ENCODE data around the gene TREX2. TPM values are rescaled to one million over a fixed set of nuclear protein-coding genes. Genes with fewer than 3 reads are reported as not detected.

The TREX2 gene
- total and polyA plus RNA-seq, 9 donors, result 0.20 to 1.3 (median 0.60) TPM

DNA sequence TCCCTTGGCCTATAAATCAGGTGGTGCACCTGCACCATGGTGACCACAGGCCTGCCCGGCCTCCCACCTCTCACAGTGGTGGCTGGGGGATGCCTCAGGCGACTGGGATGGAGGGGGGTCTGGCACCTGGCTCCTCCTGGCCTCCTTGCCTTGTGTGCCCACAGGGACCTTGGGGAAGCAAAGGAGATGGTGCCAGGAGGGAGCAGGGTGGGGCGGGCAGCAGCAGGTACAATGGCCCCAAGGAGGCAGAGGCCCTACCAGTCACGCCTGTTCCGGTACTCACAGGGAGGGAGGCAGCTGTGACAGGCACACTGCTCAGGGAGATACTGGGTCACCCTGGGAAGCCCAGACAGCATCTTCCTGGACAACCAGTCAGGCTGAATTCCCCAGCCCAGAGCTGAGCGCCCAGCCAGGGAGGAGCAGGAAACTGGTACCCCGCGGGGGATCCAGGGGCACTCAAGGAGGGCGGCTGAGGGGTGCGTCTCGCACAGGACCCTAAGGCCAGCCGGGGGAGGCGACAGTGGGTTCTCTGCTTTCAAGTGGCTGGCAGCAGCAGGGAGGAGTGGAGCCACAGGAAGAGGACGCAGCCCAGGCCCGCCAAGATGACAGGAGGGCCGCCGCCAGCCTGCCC is 1.2 kb upstream of the TREX2 start:
- no peaks in the 10 kb centered on the region for H3K36me3 ChIP-seq (ENCODE audit: control insufficient read depth, insufficient read depth, low read length)
- DNase-seq, result no peak
- 83% methylated on average over 15 of the region's 17 CpGs for WGBS (ENCODE audit: insufficient coverage)
- peaks cover 4% of the 10 kb centered on the region for H3K4me1 ChIP-seq (ENCODE audit: control insufficient read depth, insufficient read depth, low read length)
- no peaks in the 10 kb centered on the region for H3K27me3 ChIP-seq (ENCODE audit: control insufficient read depth, insufficient read depth, low read length)
- no peak overlapping the region for H3K4me3 ChIP-seq (ENCODE audit: low read length)
- H3K9me3 ChIP-seq (replicated peaks; ENCODE audit: control insufficient read depth, low read depth, low read length), result no peaks in the 10 kb centered on the region
- H3K27ac ChIP-seq (ENCODE audit: low read length), result no peak overlapping the region

DNA sequence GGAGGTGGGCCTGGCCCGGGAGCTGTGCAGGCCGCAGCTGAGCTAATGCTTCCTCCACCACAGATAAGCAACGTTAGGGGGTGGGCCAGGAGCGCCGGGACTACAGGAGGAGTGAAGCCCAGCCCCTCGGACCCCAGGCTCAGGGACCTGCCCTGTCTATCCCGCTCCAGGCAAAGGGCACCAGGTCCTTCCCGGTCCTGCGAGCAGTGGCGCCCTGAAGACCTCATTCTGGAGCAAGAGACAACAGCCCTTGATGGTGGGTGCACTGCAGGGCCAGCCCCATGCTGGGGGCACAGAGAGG is 730 bp upstream of the TREX2 start:
- Histone ChIP-seq H3K27me3 (ENCODE audit: control insufficient read depth, insufficient read depth, low read length) (no peaks in the 10 kb centered on the region), H3K9me3 (replicated peaks; ENCODE audit: control insufficient read depth, low read depth, low read length) (no peaks in the 10 kb centered on the region), H3K4me3 (ENCODE audit: low read length) (no peak overlapping the region), H3K36me3 (ENCODE audit: control insufficient read depth, insufficient read depth, low read length) (no peaks in the 10 kb centered on the region), H3K27ac (ENCODE audit: low read length) (no peak overlapping the region), H3K4me1 (ENCODE audit: control insufficient read depth, insufficient read depth, low read length) (peaks cover 4% of the 10 kb centered on the region)
- WGBS (ENCODE audit: insufficient coverage), result 76% methylated on average over 7 of the region's 10 CpGs
- no peak for DNase-seq

DNA sequence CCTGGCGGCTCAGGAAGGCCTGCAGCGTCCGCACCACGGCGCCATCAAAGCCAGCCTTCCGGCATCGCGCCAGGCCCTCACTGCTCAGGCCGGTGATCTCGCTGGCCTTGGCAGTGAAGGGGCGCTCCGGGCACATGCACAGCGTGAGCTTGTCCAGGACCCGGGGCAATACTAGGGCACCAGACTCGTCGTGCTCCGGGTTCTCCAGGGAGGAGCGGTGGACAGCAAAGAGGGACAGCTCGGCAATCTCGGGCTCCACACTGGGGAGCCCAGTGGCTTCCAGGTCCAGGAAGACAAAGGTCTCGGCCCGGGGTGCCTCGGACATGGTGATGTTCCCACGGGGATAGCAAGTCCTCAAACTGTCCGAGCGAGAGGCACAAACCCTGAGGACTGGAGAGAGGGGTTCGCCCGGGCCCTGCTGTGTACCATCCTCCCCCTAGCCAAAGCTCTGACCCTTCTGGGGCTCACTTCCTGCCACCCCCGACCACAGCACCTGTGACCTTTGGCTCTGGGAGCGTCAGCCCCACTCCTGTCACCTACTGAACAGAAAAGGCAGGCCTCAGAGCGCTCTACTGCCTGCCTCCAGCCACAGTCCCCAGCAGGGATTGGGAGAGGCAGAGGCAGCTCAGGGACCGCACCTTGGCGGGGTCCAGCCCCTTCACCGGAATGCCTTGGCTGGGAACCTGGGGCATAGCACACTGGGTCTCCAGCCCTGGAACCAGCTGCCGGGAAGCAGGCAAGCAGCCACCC is 575 bp downstream of the TREX2 start:
- 86% methylated on average over 31 of the region's 35 CpGs for WGBS (ENCODE audit: insufficient coverage)
- Histone ChIP-seq H3K27me3 (ENCODE audit: control insufficient read depth, insufficient read depth, low read length) (peaks cover 2% of the 10 kb centered on the region), H3K4me3 (ENCODE audit: low read length) (no peak overlapping the region), H3K27ac (ENCODE audit: low read length) (no peak overlapping the region), H3K4me1 (ENCODE audit: control insufficient read depth, insufficient read depth, low read length) (peaks cover 4% of the 10 kb centered on the region), H3K36me3 (ENCODE audit: control insufficient read depth, insufficient read depth, low read length) (no peaks in the 10 kb centered on the region), H3K9me3 (replicated peaks; ENCODE audit: control insufficient read depth, low read depth, low read length) (no peaks in the 10 kb centered on the region)
- no peak for DNase-seq

DNA sequence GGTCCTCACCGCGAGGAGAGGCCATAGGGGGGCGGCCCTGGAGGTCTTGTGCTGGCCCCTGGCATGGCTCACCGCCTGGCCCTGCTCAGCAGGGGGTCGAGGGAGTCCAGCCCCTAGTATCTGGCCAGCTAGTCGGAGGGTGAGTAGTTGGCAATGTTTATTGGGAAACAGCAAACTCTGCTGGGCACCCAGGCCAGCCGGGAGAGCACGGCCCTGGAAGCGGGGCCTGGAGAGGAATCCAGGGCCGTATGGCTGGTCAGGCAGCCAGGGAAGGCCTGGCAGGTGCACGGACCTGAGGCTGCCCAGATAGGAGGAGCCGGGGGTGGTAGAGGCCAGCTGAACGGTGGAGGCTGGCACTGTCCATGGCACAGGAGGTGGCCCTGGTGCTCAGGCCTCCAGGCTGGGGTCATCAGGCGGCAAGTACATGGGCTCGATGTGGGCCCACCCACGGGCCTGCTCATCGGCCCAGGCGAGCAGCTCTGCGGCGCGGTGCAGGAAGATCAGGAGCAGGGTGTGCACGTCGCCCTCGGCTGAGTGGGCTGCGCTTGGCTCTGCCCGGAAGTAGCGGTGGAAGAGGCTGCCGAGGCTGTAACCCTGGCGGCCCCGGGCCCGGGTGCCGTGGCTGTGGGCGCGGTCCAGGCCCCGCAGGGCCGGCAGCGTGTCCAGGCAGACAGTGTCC is 1.4 kb downstream of the TREX2 start:
- H3K36me3 ChIP-seq (ENCODE audit: control insufficient read depth, insufficient read depth, low read length), result no peaks in the 10 kb centered on the region
- WGBS (ENCODE audit: insufficient coverage), result 87% methylated on average over 34 of the region's 37 CpGs
- DNase-seq, result no peak

DNA sequence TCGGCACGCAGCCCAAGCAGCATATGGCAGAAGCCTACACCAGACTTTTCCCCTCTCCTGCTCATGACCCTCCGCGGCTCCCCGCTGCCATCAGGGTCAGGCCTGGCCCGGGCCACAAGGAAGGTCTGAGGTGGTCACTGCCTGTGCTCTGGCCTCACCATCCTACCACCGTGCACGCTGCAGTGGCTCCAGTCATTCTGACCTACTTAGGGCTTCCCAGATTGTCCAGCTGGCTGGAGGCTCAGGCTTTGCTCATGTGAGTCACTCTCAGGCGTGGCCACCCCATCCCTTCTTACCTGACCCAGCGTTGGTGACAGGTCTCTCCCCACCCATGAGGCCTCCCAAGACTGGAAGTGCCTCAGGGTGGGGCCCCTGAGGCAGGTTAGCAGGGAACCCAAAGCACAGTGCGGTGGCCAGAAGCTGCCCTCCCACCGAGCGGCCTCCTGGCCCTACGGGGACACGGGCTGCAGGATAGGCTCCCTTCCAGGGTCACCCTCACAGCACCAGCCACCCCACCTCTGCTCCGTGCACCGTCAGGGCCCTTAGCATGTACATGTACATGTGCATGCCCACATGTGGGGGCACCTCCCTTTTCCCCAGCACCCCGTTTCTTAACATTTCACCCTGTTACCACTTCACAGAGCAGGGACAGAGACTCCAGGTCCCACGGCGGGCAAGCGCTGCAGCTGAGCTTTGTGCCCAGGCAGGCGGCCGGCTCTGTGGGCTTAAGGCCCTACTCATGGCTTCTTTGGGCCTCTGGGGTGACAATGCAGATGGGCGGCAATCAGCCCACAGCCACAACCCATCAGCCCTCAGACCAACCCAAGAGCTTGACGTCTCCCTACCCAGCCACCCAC is 2.2 kb downstream of the TREX2 start:
- Histone ChIP-seq H3K4me1 (ENCODE audit: control insufficient read depth, insufficient read depth, low read length) (no peaks in the 10 kb centered on the region), H3K27ac (ENCODE audit: low read length) (no peak overlapping the region), H3K36me3 (ENCODE audit: control insufficient read depth, insufficient read depth, low read length) (no peaks in the 10 kb centered on the region), H3K27me3 (ENCODE audit: control insufficient read depth, insufficient read depth, low read length) (peaks cover 2% of the 10 kb centered on the region), H3K9me3 (replicated peaks; ENCODE audit: control insufficient read depth, low read depth, low read length) (no peaks in the 10 kb centered on the region), H3K4me3 (ENCODE audit: low read length) (no peak overlapping the region)
- 87% methylated on average over 23 of the region's 25 CpGs for WGBS (ENCODE audit: insufficient coverage)
- no peak for DNase-seq

More for the DNA sequence above, 1.4 kb downstream of the TREX2 start:
- Histone ChIP-seq H3K4me3 (ENCODE audit: low read length) (no peak overlapping the region), H3K4me1 (ENCODE audit: control insufficient read depth, insufficient read depth, low read length) (peaks cover 2% of the 10 kb centered on the region), H3K27me3 (ENCODE audit: control insufficient read depth, insufficient read depth, low read length) (peaks cover 2% of the 10 kb centered on the region), H3K9me3 (replicated peaks; ENCODE audit: control insufficient read depth, low read depth, low read length) (no peaks in the 10 kb centered on the region), H3K27ac (ENCODE audit: low read length) (no peak overlapping the region)

DNA sequence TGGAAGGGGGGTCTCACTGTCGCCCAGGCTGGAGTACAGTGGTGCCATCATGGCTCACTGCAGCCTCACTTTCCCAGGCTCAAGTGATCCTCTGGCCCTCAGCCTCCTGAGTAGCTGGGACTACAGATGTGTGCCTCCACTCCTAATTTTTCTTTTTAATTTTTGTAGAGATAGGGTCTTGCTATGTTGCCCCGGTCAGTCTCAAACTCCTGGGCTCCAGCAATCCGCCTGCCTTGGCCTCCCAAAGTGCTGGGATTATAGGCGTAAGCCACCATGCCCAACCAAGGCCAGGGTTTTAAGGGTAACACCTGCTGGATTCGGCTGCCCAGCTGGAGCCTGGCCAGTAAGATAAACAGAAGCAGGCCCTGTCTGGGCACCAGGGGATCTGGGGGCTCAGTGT is 3.4 kb downstream of the TREX2 start:
- H3K4me1 ChIP-seq (ENCODE audit: control insufficient read depth, insufficient read depth, low read length), result no peaks in the 10 kb centered on the region
- no peak for DNase-seq
- H3K27ac ChIP-seq (ENCODE audit: low read length), result no peak overlapping the region
- no peak overlapping the region for H3K4me3 ChIP-seq (ENCODE audit: low read length)
- 67% methylated on average over 4 of the region's 5 CpGs for WGBS (ENCODE audit: insufficient coverage)
- H3K27me3 ChIP-seq (ENCODE audit: control insufficient read depth, insufficient read depth, low read length), result peaks cover 2% of the 10 kb centered on the region
- no peaks in the 10 kb centered on the region for H3K9me3 ChIP-seq (replicated peaks; ENCODE audit: control insufficient read depth, low read depth, low read length)
- no peaks in the 10 kb centered on the region for H3K36me3 ChIP-seq (ENCODE audit: control insufficient read depth, insufficient read depth, low read length)

DNA sequence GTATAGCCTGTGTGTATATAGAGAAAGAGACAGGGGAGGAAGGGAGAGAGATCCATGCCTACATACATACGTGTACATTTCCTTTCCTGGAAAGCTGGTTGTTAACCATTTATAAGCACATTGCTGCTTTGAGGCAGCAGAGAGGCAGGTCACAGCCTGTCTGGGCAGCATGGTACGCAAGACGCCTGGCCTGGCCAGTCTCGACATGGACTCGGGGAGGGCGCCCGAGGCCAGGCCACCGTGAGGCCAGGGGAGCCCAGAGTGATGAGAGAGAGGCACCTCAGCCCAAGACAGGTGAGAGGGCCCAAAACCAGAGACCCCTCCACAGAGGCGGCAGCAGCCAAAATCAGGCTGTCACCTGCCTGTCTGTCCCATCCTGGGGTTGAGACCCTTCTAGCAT is 3.9 kb downstream of the TREX2 start:
- H3K27ac ChIP-seq (ENCODE audit: low read length), result no peak overlapping the region
- no peaks in the 10 kb centered on the region for H3K9me3 ChIP-seq (replicated peaks; ENCODE audit: control insufficient read depth, low read depth, low read length)
- no peak overlapping the region for H3K4me3 ChIP-seq (ENCODE audit: low read length)
- 80% methylated on average over 9 of the region's 9 CpGs for WGBS (ENCODE audit: insufficient coverage)
- H3K4me1 ChIP-seq (ENCODE audit: control insufficient read depth, insufficient read depth, low read length), result no peaks in the 10 kb centered on the region
- no peak for DNase-seq
- no peaks in the 10 kb centered on the region for H3K36me3 ChIP-seq (ENCODE audit: control insufficient read depth, insufficient read depth, low read length)
- H3K27me3 ChIP-seq (ENCODE audit: control insufficient read depth, insufficient read depth, low read length), result peaks cover 3% of the 10 kb centered on the region

DNA sequence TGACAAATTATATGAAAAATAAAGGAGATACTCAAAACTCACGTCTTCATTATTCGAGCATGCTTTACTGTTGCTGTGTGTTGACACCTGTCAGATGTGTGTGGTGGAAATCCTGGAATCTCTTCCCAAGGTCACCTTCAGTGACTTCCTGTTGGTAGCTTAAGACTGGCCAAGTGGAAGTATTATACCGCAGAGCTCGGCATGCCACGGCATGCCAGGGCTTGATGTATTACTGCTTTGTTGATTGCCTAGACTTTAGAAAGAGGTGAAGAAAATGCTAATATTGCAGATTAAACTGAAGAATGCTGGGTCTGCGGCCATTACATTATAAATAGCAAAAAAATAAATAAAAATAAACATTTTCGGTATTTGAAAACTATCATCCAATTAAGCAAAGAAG is 4.6 kb downstream of the TREX2 start:
- H3K36me3 ChIP-seq (ENCODE audit: control insufficient read depth, insufficient read depth, low read length), result no peaks in the 10 kb centered on the region
- 82% methylated on average over 2 of the region's 7 CpGs for WGBS (ENCODE audit: insufficient coverage)
- H3K27ac ChIP-seq (ENCODE audit: low read length), result no peak overlapping the region
- no peaks in the 10 kb centered on the region for H3K9me3 ChIP-seq (replicated peaks; ENCODE audit: control insufficient read depth, low read depth, low read length)
- no peak overlapping the region for H3K4me3 ChIP-seq (ENCODE audit: low read length)
- H3K4me1 ChIP-seq (ENCODE audit: control insufficient read depth, insufficient read depth, low read length), result no peaks in the 10 kb centered on the region
- no peak for DNase-seq
- H3K27me3 ChIP-seq (ENCODE audit: control insufficient read depth, insufficient read depth, low read length), result peaks cover 5% of the 10 kb centered on the region

GRCh38 chrX:153440556-153441135 is 5.2 kb downstream of the TREX2 start:
- WGBS (ENCODE audit: insufficient coverage), result 64% methylated on average over 11 of the region's 13 CpGs
- H3K36me3 ChIP-seq (ENCODE audit: control insufficient read depth, insufficient read depth, low read length), result no peaks in the 10 kb centered on the region
- no peaks in the 10 kb centered on the region for H3K9me3 ChIP-seq (replicated peaks; ENCODE audit: control insufficient read depth, low read depth, low read length)
- no peak overlapping the region for H3K4me3 ChIP-seq (ENCODE audit: low read length)
- no peak for DNase-seq
- no peaks in the 10 kb centered on the region for H3K4me1 ChIP-seq (ENCODE audit: control insufficient read depth, insufficient read depth, low read length)
- no peak overlapping the region for H3K27ac ChIP-seq (ENCODE audit: low read length)
- H3K27me3 ChIP-seq (ENCODE audit: control insufficient read depth, insufficient read depth, low read length), result peaks cover 5% of the 10 kb centered on the region

Measured in muscle of leg (tissue), 11 donors.